Measurements from ENCODE around the gene P4HB. TPM values are rescaled to one million over a fixed set of nuclear protein-coding genes. Genes with fewer than 3 reads are reported as not detected.

The P4HB gene
- total RNA-seq, 1 experiment from 2014 or later = 666 TPM

- no peak for DNase-seq (ENCODE audit: low read depth)
These were observed 27.7 kb downstream of the P4HB start for GRCh38 chr17:81832608-81833159.

- DNase-seq (ENCODE audit: low read depth) = peak; percentile 29
These were observed 28.3 kb downstream of the P4HB start for GRCh38 chr17:81831957-81832607.

- no peak for DNase-seq (ENCODE audit: low read depth)
These were observed 28.8 kb downstream of the P4HB start for GRCh38 chr17:81831563-81831956.

GRCh38 chr17:81829858-81830257 is 30.5 kb downstream of the P4HB start:
- no peak for DNase-seq (ENCODE audit: low read depth)

GRCh38 chr17:81828656-81829055 is 31.7 kb downstream of the P4HB start:
- DNase-seq (ENCODE audit: low read depth) = no peak

GRCh38 chr17:81825841-81826466 is 34.4 kb downstream of the P4HB start:
- DNase-seq (ENCODE audit: low read depth) = no peak

GRCh38 chr17:81824595-81824994 is 35.7 kb downstream of the P4HB start:
- no peak for DNase-seq (ENCODE audit: low read depth)

GRCh38 chr17:81823820-81824550 is 36.4 kb downstream of the P4HB start:
- no peak for DNase-seq (ENCODE audit: low read depth)

GRCh38 chr17:81822996-81823819 is 37.1 kb downstream of the P4HB start:
- DNase-seq (ENCODE audit: low read depth) = no peak

- DNase-seq (ENCODE audit: low read depth) = no peak
These were observed 38.1 kb downstream of the P4HB start for GRCh38 chr17:81822312-81822637.

GRCh38 chr17:81821603-81822311 is 38.6 kb downstream of the P4HB start:
- peak; percentile 29 for DNase-seq (ENCODE audit: low read depth)

- DNase-seq (ENCODE audit: low read depth) = no peak
These were observed 39.2 kb downstream of the P4HB start for GRCh38 chr17:81821147-81821546.

GRCh38 chr17:81819708-81820107 is 40.6 kb downstream of the P4HB start:
- no peak for DNase-seq (ENCODE audit: low read depth)

GRCh38 chr17:81817758-81818147 is 42.6 kb downstream of the P4HB start:
- DNase-seq (ENCODE audit: low read depth) = no peak

- DNase-seq (ENCODE audit: low read depth) = no peak
These were observed 44.7 kb downstream of the P4HB start for GRCh38 chr17:81815646-81815986.

GRCh38 chr17:81814748-81815645 is 45.3 kb downstream of the P4HB start:
- DNase-seq (ENCODE audit: low read depth) = no peak

- no peak for DNase-seq (ENCODE audit: low read depth)
These were observed 46.3 kb downstream of the P4HB start for GRCh38 chr17:81813861-81814683.

- no peak for DNase-seq (ENCODE audit: low read depth)
These were observed 47.0 kb downstream of the P4HB start for GRCh38 chr17:81813371-81813684.

- no peak for DNase-seq (ENCODE audit: low read depth)
These were observed 47.6 kb downstream of the P4HB start for GRCh38 chr17:81812571-81813370.
